Neuron (in vitro differentiated cells): Measurements from ENCODE around the gene RARB.

Source experiments
- H2AFZ ChIP-seq: one replicate; pipeline ENCODE4 v1.6.1; 2013; ENCODE audit warnings: low read depth, mild to moderate bottlenecking, inconsistent platforms, low read length, moderate library complexity
- H3K27me3 ChIP-seq: one replicate; pipeline ENCODE4 v1.6.1; 2013; ENCODE audit warnings: low read length; ENCODE audit not compliant: insufficient read depth
- H3K36me3 ChIP-seq: one replicate; pipeline ENCODE4 v1.6.1; 2013; ENCODE audit warnings: low read length; ENCODE audit not compliant: insufficient read depth
- H3K4me1 ChIP-seq: one replicate; pipeline ENCODE4 v1.6.1; 2013; ENCODE audit warnings: low read length; ENCODE audit not compliant: insufficient read depth
- H3K4me3 ChIP-seq: 2 replicates; pipeline ENCODE4 v1.5.1; 2013; ENCODE audit warnings: mild to moderate bottlenecking, low read length, moderate library complexity
- H3K9me3 ChIP-seq: one replicate; pipeline ENCODE4 v1.6.1; 2013; ENCODE audit warnings: low read length

The RARB gene

DNA sequence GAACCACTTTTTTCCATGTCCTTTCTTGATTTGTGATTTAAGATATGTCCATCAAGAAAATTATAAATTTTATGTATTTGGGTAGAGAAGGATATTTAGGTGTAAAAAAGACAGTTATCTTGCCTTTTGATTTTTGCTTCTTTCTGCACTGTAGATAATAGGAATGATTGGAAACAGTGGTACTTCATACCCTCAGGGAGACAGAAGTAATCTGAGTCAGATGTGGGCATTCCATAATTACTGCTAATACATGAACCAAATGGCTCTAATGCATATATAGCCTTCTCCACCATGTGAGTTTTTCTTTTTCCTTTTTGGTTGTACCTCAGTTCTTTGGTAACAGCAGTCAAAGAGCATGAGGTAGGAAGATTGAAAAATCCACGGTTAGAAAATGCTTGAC is 67.2 kb downstream of the RARB start:
- H2AFZ ChIP-seq = no peak overlapping the region
- no peaks in the 10 kb centered on the region for H3K36me3 ChIP-seq
- H3K27me3 ChIP-seq = no peaks in the 10 kb centered on the region
- H3K9me3 ChIP-seq = peaks cover 10% of the 10 kb centered on the region
- H3K4me3 ChIP-seq = no peak overlapping the region
- no peaks in the 10 kb centered on the region for H3K4me1 ChIP-seq

GRCh38 chr3:25495726-25496253 is 67.7 kb downstream of the RARB start:
- H3K27me3 ChIP-seq = no peaks in the 10 kb centered on the region
- no peaks in the 10 kb centered on the region for H3K4me1 ChIP-seq
- peaks cover 10% of the 10 kb centered on the region for H3K9me3 ChIP-seq
- H3K36me3 ChIP-seq = no peaks in the 10 kb centered on the region
- H3K4me3 ChIP-seq = no peak overlapping the region
- no peak overlapping the region for H2AFZ ChIP-seq

GRCh38 chr3:25497096-25497495 is 69.0 kb downstream of the RARB start:
- Histone ChIP-seq H3K27me3 (no peaks in the 10 kb centered on the region), H3K36me3 (no peaks in the 10 kb centered on the region), H3K4me3 (no peak overlapping the region)

DNA sequence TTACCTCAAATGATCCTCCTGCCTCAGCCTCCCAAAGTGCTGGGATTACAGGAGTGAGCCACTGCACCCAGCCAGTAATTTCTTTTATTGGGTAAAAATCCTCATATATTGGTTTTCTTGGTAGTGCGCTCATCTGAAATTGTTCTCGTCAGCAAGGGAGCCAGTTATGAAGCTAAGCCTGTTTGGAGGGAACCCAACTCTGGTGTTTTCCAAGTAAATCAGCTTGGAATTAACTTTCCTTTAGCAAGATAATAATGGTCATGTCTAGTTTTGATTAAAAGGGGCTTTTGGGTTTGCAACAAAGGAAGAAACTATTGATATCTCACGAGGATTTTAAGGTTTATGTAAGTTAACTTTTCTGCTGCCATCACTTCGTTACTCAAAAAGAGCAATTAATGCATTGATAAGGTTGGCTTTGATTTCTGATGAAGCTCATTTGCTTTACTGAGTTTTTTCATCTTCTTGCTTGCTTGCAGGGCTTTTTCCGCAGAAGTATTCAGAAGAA is 72.7 kb downstream of the RARB start:
- H3K4me3 ChIP-seq = no peak overlapping the region
- H3K9me3 ChIP-seq = peaks cover 2% of the 10 kb centered on the region
- H2AFZ ChIP-seq = no peak overlapping the region
- H3K4me1 ChIP-seq = no peaks in the 10 kb centered on the region
- no peaks in the 10 kb centered on the region for H3K27me3 ChIP-seq
- no peaks in the 10 kb centered on the region for H3K36me3 ChIP-seq

More at GRCh38 chr3:25497096-25497495, 69.0 kb downstream of the RARB start:
- H2AFZ ChIP-seq = no peak overlapping the region
- H3K9me3 ChIP-seq = peaks cover 10% of the 10 kb centered on the region
- H3K4me1 ChIP-seq = no peaks in the 10 kb centered on the region

DNA sequence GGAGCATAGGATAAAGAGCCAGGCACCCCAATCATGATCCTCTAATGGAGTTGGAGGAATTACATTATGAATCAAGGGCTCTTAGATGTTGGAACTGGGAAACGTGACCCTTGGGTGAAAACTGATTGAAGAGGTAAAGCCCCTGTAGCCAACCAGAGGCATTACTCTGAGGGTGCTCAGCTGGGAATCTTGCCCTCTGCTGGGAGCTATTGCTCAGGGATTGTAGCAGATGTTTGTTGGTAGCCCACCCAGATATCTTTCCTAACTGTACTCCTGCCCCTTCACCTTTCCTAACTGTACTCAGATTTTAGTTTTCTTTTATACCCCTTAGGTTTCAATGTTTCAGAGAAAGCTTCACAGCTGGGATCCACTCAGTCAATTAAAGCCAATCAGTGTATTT is 74.2 kb downstream of the RARB start:
- Histone ChIP-seq H3K36me3 (no peaks in the 10 kb centered on the region), H2AFZ (no peak overlapping the region), H3K9me3 (peaks cover 2% of the 10 kb centered on the region), H3K27me3 (no peaks in the 10 kb centered on the region), H3K4me3 (no peak overlapping the region), H3K4me1 (no peaks in the 10 kb centered on the region)

- H3K27me3 ChIP-seq = no peaks in the 10 kb centered on the region
Measured at GRCh38 chr3:25503898-25504301, 75.8 kb downstream of the RARB start.

DNA sequence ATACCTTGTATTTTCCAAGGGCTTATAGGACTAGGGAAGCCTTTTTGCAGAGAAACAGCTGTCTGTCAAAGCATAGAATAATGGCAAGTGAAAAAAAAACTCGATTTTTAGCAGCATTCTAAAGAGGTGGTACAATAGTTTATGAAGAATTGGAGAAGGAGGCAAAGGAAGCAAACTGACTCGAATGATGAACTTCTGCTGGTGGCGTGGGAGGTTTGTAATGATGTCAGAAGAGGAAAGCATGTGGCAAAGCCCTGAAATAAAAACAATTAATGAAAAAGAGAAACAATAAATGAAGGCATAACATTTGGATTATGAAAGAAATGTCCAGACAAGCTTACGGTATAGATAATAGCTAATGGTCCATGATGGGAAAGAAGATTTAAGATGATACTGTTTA is 77.5 kb downstream of the RARB start:
- no peaks in the 10 kb centered on the region for H3K36me3 ChIP-seq
- peaks cover 4% of the 10 kb centered on the region for H3K4me1 ChIP-seq
- H2AFZ ChIP-seq = no peak overlapping the region
- no peaks in the 10 kb centered on the region for H3K9me3 ChIP-seq
- H3K4me3 ChIP-seq = no peak overlapping the region
- H3K27me3 ChIP-seq = no peaks in the 10 kb centered on the region

More at GRCh38 chr3:25503898-25504301, 75.8 kb downstream of the RARB start:
- Histone ChIP-seq H3K9me3 (no peaks in the 10 kb centered on the region), H3K4me3 (no peak overlapping the region), H2AFZ (no peak overlapping the region), H3K4me1 (peaks cover 2% of the 10 kb centered on the region), H3K36me3 (no peaks in the 10 kb centered on the region)

- H2AFZ ChIP-seq = no peak overlapping the region
- no peaks in the 10 kb centered on the region for H3K9me3 ChIP-seq
- no peaks in the 10 kb centered on the region for H3K27me3 ChIP-seq
- no peak overlapping the region for H3K4me3 ChIP-seq
- peaks cover 4% of the 10 kb centered on the region for H3K4me1 ChIP-seq
- no peaks in the 10 kb centered on the region for H3K36me3 ChIP-seq
Measured at GRCh38 chr3:25507811-25508210, 79.7 kb downstream of the RARB start.

DNA sequence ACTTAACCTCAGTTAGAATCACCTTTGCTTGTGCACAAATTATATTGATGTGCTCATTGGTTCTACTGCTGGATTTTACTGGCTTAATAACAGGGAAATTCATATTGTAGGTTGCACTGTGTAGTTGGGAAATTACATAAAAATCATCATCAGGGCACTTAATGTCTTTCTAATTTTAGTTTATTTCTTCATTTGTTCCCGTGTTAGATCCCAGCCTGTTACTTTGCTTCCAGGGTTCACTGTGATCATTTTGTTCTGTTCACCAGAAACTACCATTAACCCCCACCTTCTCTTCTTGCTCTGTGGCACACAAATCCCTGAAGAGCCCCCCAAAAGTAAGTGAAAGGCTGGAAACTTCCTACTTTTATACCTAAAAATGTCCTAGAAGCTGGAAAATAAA is 80.4 kb downstream of the RARB start:
- Histone ChIP-seq H3K36me3 (no peaks in the 10 kb centered on the region), H3K4me1 (peaks cover 4% of the 10 kb centered on the region), H3K4me3 (no peak overlapping the region), H3K27me3 (no peaks in the 10 kb centered on the region), H3K9me3 (no peaks in the 10 kb centered on the region), H2AFZ (no peak overlapping the region)

GRCh38 chr3:25508901-25509300 is 80.8 kb downstream of the RARB start:
- no peak overlapping the region for H3K4me3 ChIP-seq
- H3K27me3 ChIP-seq = no peaks in the 10 kb centered on the region
- H3K9me3 ChIP-seq = no peaks in the 10 kb centered on the region
- H2AFZ ChIP-seq = no peak overlapping the region
- no peaks in the 10 kb centered on the region for H3K36me3 ChIP-seq
- H3K4me1 ChIP-seq = peaks cover 7% of the 10 kb centered on the region

DNA sequence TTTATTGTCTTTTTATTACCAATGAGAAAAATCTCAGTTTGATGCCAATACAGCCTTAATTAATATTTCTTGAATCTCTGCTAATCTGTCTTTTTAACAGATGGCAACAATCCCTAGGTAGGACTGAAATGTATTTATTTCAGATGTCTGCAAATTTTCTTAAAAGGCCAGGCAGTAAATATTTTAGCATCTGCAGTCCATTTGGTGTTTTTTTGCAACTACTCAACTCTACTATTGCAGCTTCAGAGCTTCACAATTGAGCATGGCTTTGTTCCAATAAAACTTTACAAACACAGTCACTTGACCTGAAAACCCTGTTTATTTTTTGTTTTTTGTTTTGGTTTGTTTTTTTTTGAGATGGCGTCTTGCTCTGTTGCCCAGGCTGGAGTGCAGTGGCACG is 82.7 kb downstream of the RARB start:
- no peaks in the 10 kb centered on the region for H3K9me3 ChIP-seq
- peaks cover 7% of the 10 kb centered on the region for H3K4me1 ChIP-seq
- no peak overlapping the region for H2AFZ ChIP-seq
- H3K4me3 ChIP-seq = no peak overlapping the region
- H3K27me3 ChIP-seq = no peaks in the 10 kb centered on the region
- H3K36me3 ChIP-seq = no peaks in the 10 kb centered on the region

GRCh38 chr3:25511972-25512721 is 84.1 kb downstream of the RARB start:
- no peaks in the 10 kb centered on the region for H3K27me3 ChIP-seq
- peaks cover 7% of the 10 kb centered on the region for H3K4me1 ChIP-seq
- H3K9me3 ChIP-seq = no peaks in the 10 kb centered on the region
- no peak overlapping the region for H2AFZ ChIP-seq
- no peaks in the 10 kb centered on the region for H3K36me3 ChIP-seq
- no peak overlapping the region for H3K4me3 ChIP-seq

GRCh38 chr3:25513642-25514266 is 85.7 kb downstream of the RARB start:
- H3K36me3 ChIP-seq = no peaks in the 10 kb centered on the region
- no peaks in the 10 kb centered on the region for H3K27me3 ChIP-seq
- no peak overlapping the region for H2AFZ ChIP-seq
- H3K4me1 ChIP-seq = peaks cover 6% of the 10 kb centered on the region
- H3K9me3 ChIP-seq = no peaks in the 10 kb centered on the region
- H3K4me3 ChIP-seq = no peak overlapping the region
